ENCODE measurements around the gene TJP1. TPM values are rescaled to one million over a fixed set of nuclear protein-coding genes. Genes with fewer than 3 reads are reported as not detected.
"Not testable (repeated sequence)": the region's sequence is repeated elsewhere in the genome, so short reads cannot be mapped to it uniquely, and the experiment has no call there.

The TJP1 gene
- total RNA-seq, 1 donor from 2014 or later, result 89.3 TPM

GRCh38 chr15:29736012-29736743 is 86.1 kb downstream of the TJP1 start:
- H3K9me3 Mint-ChIP-seq, result no peaks in the 10 kb centered on the region
- H3K27me3 Mint-ChIP-seq, result no peaks in the 10 kb centered on the region
- H3K4me1 Mint-ChIP-seq (ENCODE audit: unreplicated experiment), result peaks cover 9% of the 10 kb centered on the region
- TF ChIP-seq CTCF (conservative IDR thresholded peaks at IDR 0.05), result no peak
- DNase-seq (ENCODE audit: extremely low spot score, unreplicated experiment), result no peak
- H3K27ac Mint-ChIP-seq, result no peak overlapping the region
- H3K4me3 Mint-ChIP-seq, result no peak overlapping the region
- H3K36me3 Mint-ChIP-seq, result peaks cover 35% of the 10 kb centered on the region

GRCh38 chr15:29734917-29735572 is 87.2 kb downstream of the TJP1 start:
- Mint-ChIP-seq H3K4me1 (ENCODE audit: unreplicated experiment) (peaks cover 9% of the 10 kb centered on the region), H3K4me3 (no peak overlapping the region), H3K27me3 (no peaks in the 10 kb centered on the region), H3K27ac (no peak overlapping the region), H3K36me3 (peaks cover 33% of the 10 kb centered on the region), H3K9me3 (no peaks in the 10 kb centered on the region)
- TF ChIP-seq CTCF (conservative IDR thresholded peaks at IDR 0.05), result no peak
- DNase-seq (ENCODE audit: extremely low spot score, unreplicated experiment), result no peak

- TF ChIP-seq CTCF (conservative IDR thresholded peaks at IDR 0.05), result no peak
- H3K4me1 Mint-ChIP-seq (ENCODE audit: unreplicated experiment), result peaks cover 7% of the 10 kb centered on the region
- DNase-seq (ENCODE audit: extremely low spot score, unreplicated experiment), result no peak
- no peaks in the 10 kb centered on the region for H3K27me3 Mint-ChIP-seq
- H3K4me3 Mint-ChIP-seq, result no peak overlapping the region
- no peaks in the 10 kb centered on the region for H3K9me3 Mint-ChIP-seq
- H3K27ac Mint-ChIP-seq, result no peak overlapping the region
- H3K36me3 Mint-ChIP-seq, result peaks cover 44% of the 10 kb centered on the region
Measured at GRCh38 chr15:29731865-29732264, 90.4 kb downstream of the TJP1 start.

GRCh38 chr15:29730471-29730870 is 91.8 kb downstream of the TJP1 start:
- peaks cover 44% of the 10 kb centered on the region for H3K36me3 Mint-ChIP-seq
- H3K4me1 Mint-ChIP-seq (ENCODE audit: unreplicated experiment); H3K27me3 Mint-ChIP-seq; H3K27ac Mint-ChIP-seq; H3K9me3 Mint-ChIP-seq; H3K4me3 Mint-ChIP-seq; DNase-seq (ENCODE audit: extremely low spot score, unreplicated experiment): not testable (repeated sequence)

- Mint-ChIP-seq H3K9me3 (peaks cover 4% of the 10 kb centered on the region), H3K36me3 (peaks cover 57% of the 10 kb centered on the region), H3K4me1 (ENCODE audit: unreplicated experiment) (no peaks in the 10 kb centered on the region), H3K27me3 (no peaks in the 10 kb centered on the region), H3K4me3 (no peak overlapping the region), H3K27ac (no peak overlapping the region)
- no peak for TF ChIP-seq CTCF (conservative IDR thresholded peaks at IDR 0.05)
- DNase-seq (ENCODE audit: extremely low spot score, unreplicated experiment), result no peak
Measured at GRCh38 chr15:29728418-29728817, 93.8 kb downstream of the TJP1 start.

- no peak for TF ChIP-seq CTCF (conservative IDR thresholded peaks at IDR 0.05)
- H3K27me3 Mint-ChIP-seq, result no peaks in the 10 kb centered on the region
- peaks cover 60% of the 10 kb centered on the region for H3K36me3 Mint-ChIP-seq
- H3K4me1 Mint-ChIP-seq (ENCODE audit: unreplicated experiment), result no peaks in the 10 kb centered on the region
- H3K27ac Mint-ChIP-seq, result no peak overlapping the region
- H3K4me3 Mint-ChIP-seq, result no peak overlapping the region
- peaks cover 4% of the 10 kb centered on the region for H3K9me3 Mint-ChIP-seq
- no peak for DNase-seq (ENCODE audit: extremely low spot score, unreplicated experiment)
Measured at GRCh38 chr15:29727871-29728270, 94.4 kb downstream of the TJP1 start.
